Stomach (tissue), 4 donors: ENCODE results near the gene SCARB1.

Experiments used
- CTCF ChIP-seq, 7 experiments: fragments of 450-650 bp in 4 of 7; fragments of 200-600 bp in 3 of 7; sonication (generic) in 3 of 7; IDR thresholded peaks; one replicate each; pipeline ENCODE4 v1.5.1; 2016 to 2019; ENCODE audit warnings: antibody characterized with exemption in 7 of 7, control low read depth in 2 of 7, mild to moderate bottlenecking in 1 of 7
- POLR2A ChIP-seq, 4 donors: fragments of 450-650 bp; IDR thresholded peaks; one replicate each; pipeline ENCODE4 v1.6.1; 2016; ENCODE audit warnings: antibody characterized with exemption in 4 of 4, control low read depth in 2 of 4, mild to moderate bottlenecking in 1 of 4, moderate library complexity in 1 of 4
- POLR2AphosphoS5 ChIP-seq, 3 donors: sonication (generic); formaldehyde crosslinking; IDR thresholded peaks; one replicate each; pipeline ENCODE4 v1.6.1; 2016; ENCODE audit warnings: antibody characterized with exemption in 3 of 3

DNA sequence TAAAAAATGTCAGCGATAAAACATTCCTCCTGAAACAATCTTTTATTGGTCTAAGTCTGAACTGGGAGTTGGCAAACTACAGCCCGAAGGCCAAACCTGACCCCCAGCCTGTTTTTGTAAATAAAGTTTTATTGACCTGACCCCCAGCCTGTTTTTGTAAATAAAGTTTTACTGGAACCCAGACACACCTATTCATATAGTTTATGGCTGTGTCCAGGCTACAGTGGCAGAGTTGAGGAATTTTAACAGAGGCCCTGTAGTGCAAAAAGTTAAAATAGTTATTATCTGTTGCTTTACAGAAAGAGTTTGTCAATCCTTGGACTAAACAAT is 12.1 kb upstream of the SCARB1 start:
- TF ChIP-seq POLR2AphosphoS5 (IDR thresholded peaks at IDR 0.05) (no peak), CTCF (IDR thresholded peaks at IDR 0.05) (no peak), POLR2A (IDR thresholded peaks at IDR 0.05) (no peak)
